Measurements from ENCODE around the gene TECTB. TPM values are rescaled to one million over a fixed set of nuclear protein-coding genes. Genes with fewer than 3 reads are reported as not detected.

The TECTB gene
- total RNA-seq, 4 donors from 2014 or later, result not detected

- no peak for DNase-seq
- WGBS, 2 donors, result 17 to 19% methylated on average over 3 of the region's 3 CpGs
- no peak overlapping the region for H3K4me3 ChIP-seq
Measured at GRCh38 chr10:112279433-112279832, 3.8 kb upstream of the TECTB start.

GRCh38 chr10:112280205-112280921, 2.8 kb upstream of the TECTB start:
- Histone ChIP-seq H3K9me3 (no peaks in the 10 kb centered on the region), H3K27me3 (peaks cover 0 to 22% (median 0%) of the 10 kb centered on the region in 4 donors), H3K4me1 (no peaks in the 10 kb centered on the region), H3K4me3 (no peak overlapping the region), H3K27ac (no peak overlapping the region), H3K36me3 (no peaks in the 10 kb centered on the region)
- TF ChIP-seq POLR2A (IDR thresholded peaks at IDR 0.05) (no peak), CTCF (IDR thresholded peaks at IDR 0.05) (no peak)
- intact Hi-C loops (cut with DNase I), result no loop called here
- no peak for DNase-seq
- 70 to 73% methylated on average over 2 of the region's 2 CpGs for WGBS, 2 donors

More at GRCh38 chr10:112279433-112279832, 3.8 kb upstream of the TECTB start:
- Histone ChIP-seq H3K27ac (no peak overlapping the region), H3K4me1 (no peaks in the 10 kb centered on the region), H3K27me3 (peaks cover 0 to 22% (median 0%) of the 10 kb centered on the region in 4 donors), H3K36me3 (no peaks in the 10 kb centered on the region), H3K9me3 (no peaks in the 10 kb centered on the region)
- intact Hi-C loops (cut with DNase I), result no loop called here
- TF ChIP-seq POLR2A (IDR thresholded peaks at IDR 0.05) (no peak), CTCF (IDR thresholded peaks at IDR 0.05) (no peak)

GRCh38 chr10:112282086-112282485, 1.1 kb upstream of the TECTB start:
- H3K27me3 ChIP-seq, result peaks cover 0 to 22% (median 0%) of the 10 kb centered on the region in 4 donors
- H3K9me3 ChIP-seq, result no peaks in the 10 kb centered on the region
- H3K27ac ChIP-seq, result no peak overlapping the region
- intact Hi-C loops (cut with DNase I), result no loop called here
- H3K36me3 ChIP-seq, result no peaks in the 10 kb centered on the region
- H3K4me3 ChIP-seq, result no peak overlapping the region
- WGBS, 2 donors, result 58 to 77% methylated on average over 4 of the region's 4 CpGs
- DNase-seq, result no peak
- no peaks in the 10 kb centered on the region for H3K4me1 ChIP-seq
- no peak for TF ChIP-seq CTCF (IDR thresholded peaks at IDR 0.05)
- TF ChIP-seq POLR2A (IDR thresholded peaks at IDR 0.05), result no peak

- Histone ChIP-seq H3K9me3 (no peaks in the 10 kb centered on the region), H3K27ac (no peak overlapping the region), H3K4me3 (no peak overlapping the region), H3K4me1 (no peaks in the 10 kb centered on the region), H3K27me3 (no peaks in the 10 kb centered on the region), H3K36me3 (no peaks in the 10 kb centered on the region)
- TF ChIP-seq POLR2A (IDR thresholded peaks at IDR 0.05) (no peak), CTCF (IDR thresholded peaks at IDR 0.05) (no peak)
- intact Hi-C loops (cut with DNase I), result no loop called here
- 66 to 72% methylated on average over 8 of the region's 8 CpGs for WGBS, 2 donors
- DNase-seq, result no peak
Measured at GRCh38 chr10:112286837-112287818, 3.9 kb downstream of the TECTB start.

- Histone ChIP-seq H3K4me3 (no peak overlapping the region), H3K9me3 (no peaks in the 10 kb centered on the region), H3K27me3 (no peaks in the 10 kb centered on the region), H3K27ac (no peak overlapping the region), H3K36me3 (no peaks in the 10 kb centered on the region), H3K4me1 (no peaks in the 10 kb centered on the region)
- no peak for TF ChIP-seq POLR2A (IDR thresholded peaks at IDR 0.05)
- TF ChIP-seq CTCF (IDR thresholded peaks at IDR 0.05), result no peak
- 66 to 81% methylated on average over 6 to 8 of the region's 8 CpGs for WGBS, 2 donors
- no peak for DNase-seq
- intact Hi-C loops (cut with DNase I), result no loop called here
Measured at GRCh38 chr10:112287844-112288243, 4.6 kb downstream of the TECTB start.

Measured in esophagus squamous epithelium (tissue), 5 donors.